ENCODE results near the gene KCNQ1.

KCNQ1 gene

GRCh38 chr11:2515401-2516275, 70.8 kb downstream of the KCNQ1 start:
- DNase-seq: no peak

DNA sequence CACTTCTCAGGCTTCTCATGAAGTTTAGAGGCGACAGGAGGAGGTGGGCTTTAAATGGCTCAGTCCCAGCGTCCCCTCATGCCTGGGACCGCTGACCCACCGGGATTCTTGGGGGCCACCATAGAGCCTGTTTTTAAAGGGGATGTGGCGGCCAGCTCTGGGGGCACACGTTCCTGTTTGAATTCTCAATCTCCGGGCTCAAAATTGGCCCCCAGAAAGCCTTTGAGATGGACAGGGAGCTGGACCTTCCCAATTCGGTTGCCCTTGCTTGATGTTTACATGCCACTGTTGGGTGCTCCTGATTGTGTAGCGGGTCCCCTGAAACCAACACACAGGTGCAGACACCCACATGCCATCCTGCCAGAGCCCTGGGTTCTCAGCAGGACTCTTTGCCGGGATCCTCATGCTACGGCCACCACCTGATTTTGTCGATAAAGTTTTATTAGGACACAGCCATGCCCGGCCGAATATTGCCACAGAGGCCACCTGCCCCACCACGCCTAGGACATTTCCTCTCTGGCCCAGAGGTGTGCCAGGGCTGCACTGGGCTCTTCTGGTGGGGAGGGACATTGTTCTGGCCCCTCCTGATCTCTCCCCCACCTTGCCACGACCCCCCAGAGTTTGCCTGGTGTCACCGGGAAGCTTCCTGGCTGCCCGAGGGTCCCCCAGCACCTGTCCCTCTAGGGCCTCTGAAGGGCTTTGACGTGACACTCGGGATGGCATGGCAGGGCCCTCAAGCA, 71.6 kb downstream of the KCNQ1 start:
- no peak for DNase-seq

GRCh38 chr11:2517016-2517385, 72.2 kb downstream of the KCNQ1 start:
- no peak for DNase-seq

DNA sequence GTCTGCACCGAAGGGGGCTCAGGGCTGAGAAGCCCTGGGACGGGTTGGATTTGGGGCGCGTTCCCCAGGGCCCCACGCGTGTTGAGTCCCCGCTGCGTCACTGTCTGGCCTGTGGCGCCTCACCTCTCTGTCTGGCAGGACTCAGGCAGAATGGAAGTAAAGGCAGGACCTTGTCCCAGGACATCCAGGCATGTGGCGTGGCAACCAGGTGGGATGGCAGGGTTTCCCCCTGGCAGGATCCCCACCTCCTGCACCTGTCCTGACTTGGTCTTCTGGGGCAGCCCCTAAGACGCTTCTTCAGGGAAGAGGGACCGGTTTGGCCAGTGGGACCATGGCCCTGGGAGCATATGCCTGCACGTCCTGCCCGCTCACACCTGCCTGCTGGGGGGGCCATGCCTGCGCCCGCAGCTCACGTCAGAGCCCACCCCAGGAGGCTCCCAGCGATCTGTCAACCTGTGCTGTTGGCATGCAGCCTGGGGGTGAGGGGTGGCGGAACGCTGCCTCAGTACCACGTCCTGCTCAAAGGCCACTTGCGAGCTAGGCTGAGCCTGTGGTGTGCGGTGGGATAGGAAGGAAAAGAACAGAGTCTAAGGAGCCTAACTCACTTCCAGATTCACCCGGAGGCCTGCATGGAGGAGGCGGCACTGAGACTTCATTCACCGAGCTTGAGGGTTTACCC, 72.7 kb downstream of the KCNQ1 start:
- DNase-seq: no peak

GRCh38 chr11:2518111-2518982, 73.5 kb downstream of the KCNQ1 start:
- no peak for DNase-seq

DNA sequence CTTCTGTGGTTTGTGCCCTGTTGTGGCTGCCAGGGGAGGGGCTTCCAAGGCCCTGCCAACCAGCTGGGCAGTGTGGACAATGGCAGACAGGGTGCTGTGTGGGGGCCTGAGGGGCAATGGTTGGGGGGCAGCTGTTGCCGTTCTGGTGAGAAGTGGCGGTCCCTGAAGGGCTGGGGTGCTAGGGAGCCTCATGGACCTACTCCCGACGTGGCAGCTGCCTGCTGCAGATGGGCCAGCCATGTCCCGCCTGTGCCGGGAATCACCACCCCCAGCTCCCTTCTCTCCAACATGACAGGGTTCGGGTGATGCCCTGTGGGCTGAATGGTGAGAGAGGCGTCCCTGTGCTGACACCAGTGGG, 74.2 kb downstream of the KCNQ1 start:
- no peak for DNase-seq

DNA sequence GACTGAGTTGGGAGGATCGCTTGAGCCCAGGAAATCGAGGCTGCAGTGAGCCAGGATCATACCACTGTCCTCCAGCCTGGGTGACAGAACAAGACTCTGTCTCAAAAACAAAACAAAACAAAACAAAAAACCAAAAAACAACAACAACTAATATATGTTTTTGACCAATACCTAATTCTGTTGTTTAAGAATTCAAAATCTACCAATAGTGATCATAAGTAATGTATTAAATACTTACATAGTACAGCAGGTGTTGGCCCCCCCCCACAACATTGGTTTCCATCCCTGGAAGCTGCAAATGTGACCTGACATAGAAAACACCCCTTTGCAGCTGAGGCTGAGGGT, 74.7 kb downstream of the KCNQ1 start:
- no peak for DNase-seq

DNA sequence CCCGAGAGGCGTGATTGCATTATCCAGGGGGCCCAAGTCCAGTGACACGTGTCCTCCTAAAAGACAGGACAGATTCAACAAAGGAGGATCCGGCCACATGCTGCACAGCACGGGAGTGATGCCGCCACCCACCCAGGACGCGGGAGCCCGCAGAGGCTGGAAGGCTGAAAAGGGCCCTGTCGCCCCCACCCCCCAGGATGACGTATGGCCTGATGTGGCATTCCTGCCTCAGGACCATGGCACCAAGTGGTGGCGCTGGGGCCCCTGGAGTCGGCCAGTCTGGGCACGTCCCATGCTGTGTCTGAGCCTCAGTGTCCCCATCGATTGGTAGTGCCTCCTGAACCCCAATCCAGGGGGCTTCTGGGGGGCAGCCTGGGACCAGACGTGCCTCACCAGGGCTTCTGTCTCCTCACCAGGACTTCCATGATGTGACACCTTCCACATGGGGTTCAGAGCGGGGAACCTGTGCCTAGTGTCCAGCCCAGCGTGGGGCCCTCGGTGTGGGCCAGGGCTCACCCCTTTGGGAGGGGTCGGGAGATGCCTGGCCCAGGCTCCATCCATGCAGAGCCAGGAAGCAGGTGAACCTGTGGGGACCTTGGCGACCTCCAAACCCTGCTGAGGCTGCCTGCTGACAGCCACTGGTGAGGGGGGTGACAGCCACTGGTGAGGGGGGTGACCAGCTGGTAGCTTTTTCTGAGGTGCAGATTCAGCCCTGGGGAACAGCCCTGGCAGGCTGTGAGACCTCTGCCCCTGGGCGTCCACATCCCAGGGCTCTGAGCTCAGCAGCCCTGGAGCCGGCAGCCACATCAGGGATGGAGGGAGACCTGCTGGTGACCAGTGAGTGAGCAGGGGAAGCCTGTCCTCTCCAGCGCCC, 75.3 kb downstream of the KCNQ1 start:
- no peak for DNase-seq

DNA sequence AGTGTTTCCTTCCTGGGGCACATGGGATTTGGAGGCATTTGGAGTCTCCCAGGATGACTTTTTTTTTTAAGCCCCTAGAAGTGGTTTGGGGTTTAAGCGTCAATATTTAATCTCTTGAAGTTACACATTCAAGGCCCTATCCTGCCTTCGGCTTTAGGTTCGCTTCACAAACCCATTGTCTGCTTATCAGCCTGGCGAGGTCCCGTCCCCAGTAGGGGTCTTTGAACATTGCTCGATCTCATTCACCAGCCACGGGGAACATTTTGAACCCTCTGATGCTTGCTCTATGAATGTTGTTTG, 75.9 kb downstream of the KCNQ1 start:
- no peak for DNase-seq

GRCh38 chr11:2521081-2521732, 76.4 kb downstream of the KCNQ1 start:
- no peak for DNase-seq

DNA sequence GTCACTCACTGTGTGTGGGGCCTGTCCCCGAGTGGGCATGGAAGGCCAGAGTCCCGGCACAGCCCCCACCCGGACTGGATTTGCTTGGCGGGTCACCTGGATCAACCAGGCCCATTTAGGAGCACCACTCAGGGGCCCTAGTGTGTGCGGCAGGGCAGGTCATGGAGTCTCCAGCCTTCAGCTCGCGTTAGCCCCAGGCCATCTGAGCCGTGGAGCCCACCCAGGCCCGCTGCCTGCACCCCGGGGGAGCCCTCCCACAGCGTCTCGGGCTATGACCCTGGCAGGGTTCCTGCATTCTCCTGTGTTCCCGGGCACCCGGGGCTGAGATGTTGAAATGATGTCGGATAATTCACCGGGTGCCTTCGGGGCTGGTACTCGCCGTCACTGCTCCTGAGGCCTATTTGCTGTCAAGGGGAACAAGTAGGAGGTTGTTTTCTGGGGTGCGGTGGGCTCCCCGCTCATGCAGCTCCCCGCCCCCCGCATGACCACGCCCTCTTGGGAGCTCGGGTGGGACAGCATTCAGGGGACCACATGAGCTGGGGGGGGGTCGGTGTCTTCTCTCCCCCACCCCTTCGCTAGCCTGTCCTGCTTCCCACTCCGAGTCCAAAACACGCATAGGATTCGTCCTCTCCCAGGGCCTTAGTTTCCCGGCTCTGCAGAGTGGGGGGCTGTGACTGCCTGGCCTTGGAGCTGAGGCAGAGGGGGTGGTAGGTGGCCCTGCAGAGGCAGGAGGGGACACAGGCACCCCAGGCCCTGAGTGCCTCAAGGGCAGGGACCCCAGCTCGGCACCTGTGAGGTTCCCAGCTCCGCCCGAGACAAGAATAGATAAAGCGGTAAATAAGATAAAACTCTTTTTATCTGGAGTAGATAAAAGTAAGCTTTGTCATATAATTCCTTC, 77.2 kb downstream of the KCNQ1 start:
- DNase-seq: no peak

- DNase-seq: no peak
Measured at GRCh38 chr11:2522631-2523255, 77.9 kb downstream of the KCNQ1 start.

DNA sequence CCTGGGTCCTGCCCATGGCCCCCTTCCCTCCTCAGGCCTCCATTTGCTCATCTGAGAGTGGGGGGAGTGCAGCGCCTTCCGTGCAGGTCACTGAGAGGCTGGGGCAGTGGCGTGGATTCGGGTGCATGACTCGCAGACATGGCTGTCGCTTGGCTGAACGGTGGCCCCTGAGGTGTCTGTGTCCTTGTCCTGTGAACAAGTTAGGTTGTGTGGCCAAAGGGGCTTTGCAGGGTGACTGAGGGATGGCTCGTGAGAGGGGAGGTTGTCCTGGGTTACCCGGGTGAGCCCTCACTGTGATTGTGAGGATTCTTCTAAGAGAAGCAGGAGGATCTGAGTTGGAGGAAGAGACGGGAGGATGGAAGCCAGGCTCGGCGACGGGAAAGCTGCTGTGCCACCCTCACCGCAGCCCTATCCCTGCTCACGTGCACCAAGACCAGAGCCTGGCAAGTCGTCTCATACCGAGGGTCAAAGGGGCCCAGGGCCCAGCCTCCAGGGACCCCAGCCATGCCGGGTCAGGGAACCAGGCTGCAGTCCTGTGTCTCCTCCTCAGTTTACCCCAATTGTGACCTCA, 79.1 kb downstream of the KCNQ1 start:
- no peak for DNase-seq

- no peak for DNase-seq
Measured at GRCh38 chr11:2524446-2525165, 79.8 kb downstream of the KCNQ1 start.

DNA sequence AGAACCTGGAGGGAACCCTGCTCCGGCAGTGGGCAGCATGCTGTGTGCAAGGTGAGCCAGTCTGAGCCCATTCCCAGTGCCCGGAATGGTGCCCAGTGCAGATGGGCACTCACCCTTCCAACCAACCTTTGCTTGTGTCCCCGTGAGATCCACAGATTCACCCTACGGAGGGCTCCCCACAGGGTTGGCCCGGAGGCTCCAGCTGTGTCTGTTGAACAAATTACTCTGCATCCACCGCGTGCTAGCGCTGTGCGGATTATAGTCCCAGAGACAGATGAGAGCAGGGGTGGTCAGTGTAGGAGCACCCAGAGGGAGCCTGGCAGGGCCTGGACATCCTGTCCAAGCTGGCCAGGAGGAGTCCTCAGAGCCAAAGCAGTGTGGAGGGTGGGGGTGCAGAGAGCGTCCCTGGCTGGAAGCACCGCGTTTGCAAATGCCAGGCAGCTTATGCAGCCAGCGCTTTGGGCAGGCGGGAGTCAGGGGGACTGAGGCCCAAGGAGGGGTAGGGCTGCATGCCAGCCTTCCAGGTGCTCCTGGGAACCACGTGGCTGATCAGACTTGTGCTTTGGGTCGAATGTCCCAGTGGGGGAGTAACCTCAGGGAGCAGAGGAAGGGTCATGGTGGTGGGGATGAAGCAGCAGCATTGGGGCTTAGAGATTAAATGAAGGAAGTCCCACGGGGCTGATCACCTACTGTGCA, 80.5 kb downstream of the KCNQ1 start:
- DNase-seq: no peak

DNA sequence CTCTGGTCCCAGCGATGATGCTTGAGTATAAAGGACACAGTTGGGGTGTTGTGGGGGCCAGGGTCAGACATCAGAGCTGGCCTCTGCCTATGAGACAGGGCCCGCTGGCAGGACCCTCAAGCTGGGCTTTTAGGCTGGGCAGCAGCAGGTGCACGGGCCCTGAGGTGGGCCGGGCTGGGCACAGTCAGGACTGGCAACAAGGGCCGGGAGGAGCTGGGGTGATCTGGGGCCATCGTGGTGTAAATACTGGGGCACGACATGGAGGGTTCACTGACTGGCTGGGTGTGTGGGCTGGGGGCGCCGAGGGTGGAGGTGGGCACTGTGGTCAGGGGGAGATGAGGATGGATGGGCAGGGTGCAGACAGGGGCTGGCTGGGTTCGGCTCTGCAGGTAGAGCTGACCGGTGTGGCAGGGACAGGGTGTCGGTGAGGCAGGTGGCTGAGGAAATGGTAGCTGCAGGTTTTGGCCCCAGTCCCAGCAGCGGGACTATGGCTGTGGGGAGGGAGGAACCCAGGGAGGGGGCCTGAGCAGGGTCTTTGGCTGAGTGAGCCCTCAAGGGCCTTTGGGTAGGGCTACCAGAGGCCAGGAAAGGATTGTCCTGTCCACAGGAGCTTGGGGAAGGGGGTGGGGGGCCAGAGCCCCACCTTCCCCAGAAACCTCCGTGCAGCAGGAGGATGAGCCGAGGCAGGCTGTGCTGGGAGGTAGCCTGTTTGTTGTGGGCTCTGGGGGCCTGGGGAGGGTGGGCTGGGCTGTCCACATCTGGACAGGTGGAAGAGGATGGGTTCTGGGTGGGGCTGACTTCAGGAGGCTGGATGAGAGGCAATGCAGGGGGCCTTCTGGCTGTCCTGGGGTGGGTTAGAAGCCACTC, 81.4 kb downstream of the KCNQ1 start:
- DNase-seq: no peak

- DNase-seq: peak; percentile 32
Measured at GRCh38 chr11:2526808-2527381, 82.1 kb downstream of the KCNQ1 start.

Data from CD4-positive, alpha-beta T cell treated with Interleukin-17A for 1 hour (primary cell).